Activated CD8-positive, alpha-beta memory T cell treated with anti-CD3 and anti-CD28 coated beads, Interleukin-2, amount 50 U/mL, for 1 hour (primary cell): ENCODE measurements around the gene ATE1.
"Not testable (repeated sequence)": the region's sequence is repeated elsewhere in the genome, so short reads cannot be mapped to it uniquely, and the experiment has no call there.

ENCODE experiments used
- DNase-seq: peaks from one replicate; pipeline ENCODE4 v3.0.0-alpha.2; 2020; ENCODE audit errors: extremely low read depth

The ATE1 gene

GRCh38 chr10:121832647-121833046 is 95.2 kb downstream of the ATE1 start:
- no peak for DNase-seq

- DNase-seq = no peak
These were observed 96.1 kb downstream of the ATE1 start for GRCh38 chr10:121831777-121832176.

- no peak for DNase-seq
These were observed 96.6 kb downstream of the ATE1 start for GRCh38 chr10:121831237-121831636.

GRCh38 chr10:121830101-121830500 is 97.7 kb downstream of the ATE1 start:
- no peak for DNase-seq

- DNase-seq = no peak
These were observed 99.8 kb downstream of the ATE1 start for GRCh38 chr10:121828045-121828444.

- DNase-seq = not testable (repeated sequence)
These were observed 101.1 kb downstream of the ATE1 start for GRCh38 chr10:121826773-121827172.

GRCh38 chr10:121823993-121824463 is 103.8 kb downstream of the ATE1 start:
- DNase-seq = no peak

- no peak for DNase-seq
These were observed 105.1 kb downstream of the ATE1 start for GRCh38 chr10:121822724-121823123.

- DNase-seq = no peak
These were observed 105.7 kb downstream of the ATE1 start for GRCh38 chr10:121822180-121822579.

- no peak for DNase-seq
These were observed 108.8 kb downstream of the ATE1 start for GRCh38 chr10:121819049-121819448.

- no peak for DNase-seq
These were observed 109.2 kb downstream of the ATE1 start for GRCh38 chr10:121818599-121818998.

GRCh38 chr10:121816197-121816596 is 111.6 kb downstream of the ATE1 start:
- DNase-seq = no peak

- DNase-seq = no peak
These were observed 114.0 kb downstream of the ATE1 start for GRCh38 chr10:121813857-121814256.

GRCh38 chr10:121813211-121813815 is 114.5 kb downstream of the ATE1 start:
- no peak for DNase-seq

- no peak for DNase-seq
These were observed 115.8 kb downstream of the ATE1 start for GRCh38 chr10:121812031-121812430.

GRCh38 chr10:121811386-121811785 is 116.4 kb downstream of the ATE1 start:
- no peak for DNase-seq

GRCh38 chr10:121808835-121809234 is 119.0 kb downstream of the ATE1 start:
- no peak for DNase-seq

GRCh38 chr10:121804460-121804859 is 123.4 kb downstream of the ATE1 start:
- no peak for DNase-seq

GRCh38 chr10:121803611-121804010 is 124.2 kb downstream of the ATE1 start:
- no peak for DNase-seq

- DNase-seq = no peak
These were observed 127.0 kb downstream of the ATE1 start for GRCh38 chr10:121800831-121801230.

GRCh38 chr10:121800146-121800545 is 127.7 kb downstream of the ATE1 start:
- no peak for DNase-seq

GRCh38 chr10:121797490-121797889 is 130.3 kb downstream of the ATE1 start:
- no peak for DNase-seq

GRCh38 chr10:121796342-121796741 is 131.5 kb downstream of the ATE1 start:
- DNase-seq = no peak

GRCh38 chr10:121792198-121792597 is 135.6 kb downstream of the ATE1 start:
- DNase-seq = no peak
